Spleen (tissue), 11 donors: Measurements from ENCODE around the gene ARHGAP10. TPM values are rescaled to one million over a fixed set of nuclear protein-coding genes. Genes with fewer than 3 reads are reported as not detected.

Source experiments
- DNase-seq: peaks from one replicate; pipeline ENCODE4 v3.0.0-alpha.2; 2020
- H3K27ac ChIP-seq, 8 donors: fragments of 200-600 bp; sonication (generic) in 7 of 8; 1 replicate in 4 of 8; 2 replicates in 4 of 8; pipeline versions ENCODE4 v1.5.0 to v1.8.0; 2016 to 2021; ENCODE audit warnings: inconsistent platforms in 4 of 8, mild to moderate bottlenecking in 4 of 8, moderate library complexity in 1 of 8
- H3K27me3 ChIP-seq, 7 donors: fragments of 200-600 bp; sonication (generic) in 6 of 7; replicated peaks in 1 of 7; 1 replicate in 4 of 7; 2 replicates in 3 of 7; pipeline versions ENCODE4 v1.5.0 to v1.8.0; 2016 to 2021; ENCODE audit warnings: inconsistent platforms in 3 of 7, mild to moderate bottlenecking in 1 of 7
- H3K36me3 ChIP-seq, 6 donors: fragments of 200-600 bp; sonication (generic) in 5 of 6; 1 replicate in 4 of 6; 2 replicates in 2 of 6; pipeline versions ENCODE4 v1.5.0 to v1.8.0; 2016 to 2021; ENCODE audit warnings: inconsistent platforms in 2 of 6
- H3K4me1 ChIP-seq, 6 donors: fragments of 200-600 bp; sonication (generic) in 5 of 6; 1 replicate in 3 of 6; 2 replicates in 3 of 6; pipeline versions ENCODE4 v1.5.0 to v1.8.0; 2016 to 2021; ENCODE audit warnings: inconsistent platforms in 3 of 6
- H3K4me3 ChIP-seq, 8 donors: fragments of 200-600 bp; sonication (generic) in 7 of 8; 1 replicate in 4 of 8; 2 replicates in 4 of 8; pipeline versions ENCODE4 v1.5.0 to v1.8.0; 2016 to 2021; ENCODE audit warnings: inconsistent platforms in 4 of 8, mild to moderate bottlenecking in 4 of 8, moderate library complexity in 2 of 8
- H3K9me3 ChIP-seq, 8 donors: fragments of 200-600 bp; sonication (generic) in 7 of 8; 1 replicate in 4 of 8; 2 replicates in 4 of 8; pipeline versions ENCODE4 v1.5.0 to v1.8.0; 2016 to 2021; ENCODE audit warnings: inconsistent platforms in 4 of 8
- POLR2A ChIP-seq, 3 donors: fragments of 450-650 bp; IDR thresholded peaks; one replicate each; pipeline ENCODE4 v1.5.1; 2017; ENCODE audit warnings: antibody characterized with exemption in 3 of 3, mild to moderate bottlenecking in 1 of 3
- POLR2AphosphoS5 ChIP-seq, 3 donors: sonication (generic); formaldehyde crosslinking; IDR thresholded peaks; one replicate each; pipeline ENCODE4 v1.5.1; 2017; ENCODE audit warnings: antibody characterized with exemption in 3 of 3
- WGBS, 5 donors: extraction: QIAGEN DNeasy Blood & Tissue Kit in 3 of 5; methylation state at CpG; one replicate each; pipeline versions ENCODE4 v1.1.5 to v1.1.7; 2013 to 2018; 5-methylcytosine and 5-hydroxymethylcytosine counted together
- intact Hi-C: fragments of 100-400 bp; cut with DNase I; formaldehyde crosslinking; loops from one replicate; pipeline ENCODE4 v1.15.0; 2023; ENCODE audit warnings: low total_unique reads
- polyA plus RNA-seq, 3 donors: library from polyadenylated mRNA; stranded (reverse); fragments of 200-250 nt; gene quantifications; one replicate each; pipeline ENCODE4 v1.2.1, GENCODE V29; 2013
- total RNA-seq, 7 donors: library from RNA; depleted of rRNA in 3 of 7; stranded (reverse); fragments of >200 nt in 3 of 7; fragmentation: NEBNext Ultra II Directional in 4 of 7; extraction: Animal tissue kit (Norgen Biotek cat#: 25700) in 4 of 7; gene quantifications; one replicate each; pipeline versions ENCODE4 v1.1.0 to v1.2.1, GENCODE V29; 2016 to 2021
- TF ChIP-seq, protein P1 (sequence below), 11 experiments: fragments of 200-600 bp in 7 of 11; fragments of 450-650 bp in 4 of 11; sonication (generic) in 4 of 11; IDR thresholded peaks in 8 of 11; conservative IDR thresholded peaks in 3 of 11; 1 replicate in 7 of 11; 2 replicates in 4 of 11; pipeline versions ENCODE4 v1.4.0 to v1.8.0; 2016 to 2021; ENCODE audit warnings: antibody characterized with exemption in 11 of 11, inconsistent platforms in 4 of 11, mild to moderate bottlenecking in 1 of 11
- donor health status: healthy with polysubstance abuse.
- donor health status: DM: no; HTN: no; CAD: no; lungs with moderate emphysema.
- donor health status: DM: no; HTN: no; CAD: no.
- donor health status: Bipolar disorder and iron deficiency.
- donor health status: healthy.
- donor health status: DM: no; HTN: no; CAD: no.
- donor health status: DM: yes; HTN: yes; CAD: no.

The ARHGAP10 gene
- total and polyA plus RNA-seq, 10 donors, result 4.0 to 35.5 (median 13.3) TPM

DNA sequence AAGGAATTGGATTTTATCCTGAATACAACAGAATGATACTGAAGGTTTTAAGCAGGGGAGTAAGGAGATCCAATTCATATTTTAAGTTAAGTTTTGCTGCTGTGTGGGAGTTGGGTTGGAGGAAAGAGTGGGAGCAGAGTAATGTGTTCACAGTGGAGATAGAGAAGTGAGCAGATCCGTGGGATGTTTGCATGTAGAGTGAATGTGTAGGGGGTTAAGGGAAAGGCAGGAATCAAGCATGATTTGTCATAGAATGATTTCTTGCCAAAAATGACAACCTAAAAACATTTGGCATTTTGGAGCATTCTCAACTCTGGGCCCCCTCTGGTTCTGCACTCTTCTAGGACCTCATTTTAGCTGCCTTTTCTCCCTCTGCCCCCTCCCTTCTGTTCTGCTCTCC is 76.6 kb downstream of the ARHGAP10 start:
- Histone ChIP-seq H3K36me3 (no peaks in the 10 kb centered on the region), H3K27me3 (no peaks in the 10 kb centered on the region), H3K4me1 (peaks cover 0 to 15% (median 4%) of the 10 kb centered on the region in 6 donors), H3K9me3 (no peaks in the 10 kb centered on the region), H3K4me3 (no peak overlapping the region), H3K27ac (peak overlapping the region in 1 of 8 donors; percentile 14)
- no peak for DNase-seq
- TF ChIP-seq POLR2A (IDR thresholded peaks at IDR 0.05), result no peak
- TF ChIP-seq, protein P1, sequence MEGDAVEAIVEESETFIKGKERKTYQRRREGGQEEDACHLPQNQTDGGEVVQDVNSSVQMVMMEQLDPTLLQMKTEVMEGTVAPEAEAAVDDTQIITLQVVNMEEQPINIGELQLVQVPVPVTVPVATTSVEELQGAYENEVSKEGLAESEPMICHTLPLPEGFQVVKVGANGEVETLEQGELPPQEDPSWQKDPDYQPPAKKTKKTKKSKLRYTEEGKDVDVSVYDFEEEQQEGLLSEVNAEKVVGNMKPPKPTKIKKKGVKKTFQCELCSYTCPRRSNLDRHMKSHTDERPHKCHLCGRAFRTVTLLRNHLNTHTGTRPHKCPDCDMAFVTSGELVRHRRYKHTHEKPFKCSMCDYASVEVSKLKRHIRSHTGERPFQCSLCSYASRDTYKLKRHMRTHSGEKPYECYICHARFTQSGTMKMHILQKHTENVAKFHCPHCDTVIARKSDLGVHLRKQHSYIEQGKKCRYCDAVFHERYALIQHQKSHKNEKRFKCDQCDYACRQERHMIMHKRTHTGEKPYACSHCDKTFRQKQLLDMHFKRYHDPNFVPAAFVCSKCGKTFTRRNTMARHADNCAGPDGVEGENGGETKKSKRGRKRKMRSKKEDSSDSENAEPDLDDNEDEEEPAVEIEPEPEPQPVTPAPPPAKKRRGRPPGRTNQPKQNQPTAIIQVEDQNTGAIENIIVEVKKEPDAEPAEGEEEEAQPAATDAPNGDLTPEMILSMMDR (IDR thresholded peaks at IDR 0.05 in 8 of 11, conservative IDR thresholded peaks at IDR 0.05 in 3 of 11), result no peak
- no peak for TF ChIP-seq POLR2AphosphoS5 (IDR thresholded peaks at IDR 0.05)
- WGBS, 5 donors, result 37 to 62% (median 48%) methylated on average over 1 of the region's 1 CpG
- intact Hi-C loops, result no loop called here

DNA sequence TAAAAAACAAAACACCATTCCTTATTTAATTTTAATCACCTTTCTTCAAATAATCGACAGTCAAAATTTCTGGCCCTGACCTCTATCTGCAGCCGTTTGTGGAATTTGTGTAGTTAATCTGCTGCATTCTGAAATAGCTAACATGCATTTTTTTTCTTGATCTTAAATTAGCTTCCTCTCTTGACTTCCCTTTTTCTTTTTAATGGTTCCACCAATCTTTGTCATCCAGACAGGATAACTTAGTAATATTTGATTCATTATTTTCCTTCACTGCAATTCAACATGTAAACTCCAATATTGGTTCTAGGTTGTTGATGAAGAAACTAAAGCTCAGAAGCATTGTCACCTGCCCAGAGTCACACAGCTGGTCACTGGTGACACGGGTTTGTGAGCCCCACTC is 77.3 kb downstream of the ARHGAP10 start:
- 22 to 49% (median 30%) methylated on average over 3 of the region's 3 CpGs for WGBS, 5 donors
- no peak for DNase-seq
- no peaks in the 10 kb centered on the region for H3K36me3 ChIP-seq
- no peak overlapping the region for H3K27ac ChIP-seq
- TF ChIP-seq POLR2AphosphoS5 (IDR thresholded peaks at IDR 0.05) (no peak), POLR2A (IDR thresholded peaks at IDR 0.05) (no peak)
- TF ChIP-seq, protein P1 (IDR thresholded peaks at IDR 0.05 in 8 of 11, conservative IDR thresholded peaks at IDR 0.05 in 3 of 11), result no peak
- no peaks in the 10 kb centered on the region for H3K9me3 ChIP-seq
- no peaks in the 10 kb centered on the region for H3K27me3 ChIP-seq
- intact Hi-C loops, result no loop called here
- no peak overlapping the region for H3K4me3 ChIP-seq
- H3K4me1 ChIP-seq, result peaks cover 0 to 15% (median 4%) of the 10 kb centered on the region in 6 donors

DNA sequence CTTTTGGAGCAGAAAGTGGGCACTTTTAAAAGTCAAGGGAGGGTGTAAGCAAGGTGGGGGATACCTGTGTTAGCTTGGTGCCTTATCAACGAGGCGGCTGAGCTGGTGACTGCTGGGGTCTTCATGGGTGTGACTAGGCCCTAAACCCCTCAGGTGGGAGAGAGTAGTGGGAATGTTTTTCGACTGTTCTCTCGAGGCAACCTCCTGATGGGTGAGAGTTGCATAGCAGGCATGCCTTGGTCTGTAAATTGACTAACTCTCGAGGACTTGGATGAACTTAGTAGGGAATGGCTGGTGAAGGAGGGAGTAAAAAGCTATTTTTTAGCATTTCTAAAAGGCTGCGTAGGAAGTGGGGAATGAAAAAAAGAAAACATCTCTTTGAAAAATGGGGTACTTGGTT is 80.0 kb downstream of the ARHGAP10 start:
- no peak overlapping the region for H3K4me3 ChIP-seq
- intact Hi-C loops, result no loop called here
- DNase-seq, result no peak
- H3K4me1 ChIP-seq, result peaks cover 0 to 35% (median 4%) of the 10 kb centered on the region in 6 donors
- no peak for TF ChIP-seq POLR2AphosphoS5 (IDR thresholded peaks at IDR 0.05)
- TF ChIP-seq, protein P1 (IDR thresholded peaks at IDR 0.05 in 8 of 11, conservative IDR thresholded peaks at IDR 0.05 in 3 of 11), result no peak
- no peak for TF ChIP-seq POLR2A (IDR thresholded peaks at IDR 0.05)
- no peak overlapping the region for H3K27ac ChIP-seq
- H3K36me3 ChIP-seq, result no peaks in the 10 kb centered on the region
- H3K9me3 ChIP-seq, result no peaks in the 10 kb centered on the region
- WGBS, 5 donors, result 89 to 96% (median 94%) methylated on average over 6 of the region's 6 CpGs
- H3K27me3 ChIP-seq, result no peaks in the 10 kb centered on the region

DNA sequence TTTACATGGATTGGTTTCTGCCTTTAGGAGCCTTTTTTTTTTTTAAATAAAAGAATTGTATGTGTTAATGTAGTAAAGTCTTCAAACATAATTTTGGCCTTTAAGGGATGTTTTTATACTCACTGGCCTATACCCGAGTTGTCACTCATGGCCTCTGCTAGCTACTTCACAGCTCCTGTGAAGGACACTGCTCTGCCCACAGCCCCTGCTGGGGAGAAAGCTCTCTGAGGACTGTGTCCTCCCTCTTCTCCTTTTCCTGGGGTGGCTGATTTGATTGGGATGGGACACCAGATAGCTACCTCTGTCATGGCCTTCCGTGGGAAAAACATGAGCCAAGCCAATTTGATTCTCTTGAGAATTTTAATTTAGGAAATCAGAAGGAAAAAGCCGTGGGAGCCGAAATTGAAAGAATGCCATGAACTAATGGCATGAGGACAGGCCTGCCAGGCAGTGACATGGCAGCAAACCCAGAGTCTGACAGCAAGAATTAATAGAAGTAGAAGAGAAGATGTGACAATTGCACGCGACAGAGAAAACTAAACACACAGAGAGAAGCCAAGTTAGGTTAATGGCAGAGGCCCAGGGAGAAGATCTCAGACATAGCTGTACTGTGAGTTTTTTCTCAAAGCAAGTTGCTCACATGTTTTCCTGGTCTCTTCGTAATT is 81.4 kb downstream of the ARHGAP10 start:
- Histone ChIP-seq H3K4me1 (peaks cover 0 to 37% (median 4%) of the 10 kb centered on the region in 6 donors), H3K27ac (peak overlapping the region in 2 of 8 donors; percentile 7 to 29)
- no peak for TF ChIP-seq POLR2A (IDR thresholded peaks at IDR 0.05)

More for the DNA sequence above, 81.4 kb downstream of the ARHGAP10 start:
- intact Hi-C loops, result no loop called here
- no peaks in the 10 kb centered on the region for H3K27me3 ChIP-seq
- WGBS, 5 donors, result 78 to 91% (median 86%) methylated on average over 7 of the region's 7 CpGs
- H3K4me3 ChIP-seq, result no peak overlapping the region
- H3K36me3 ChIP-seq, result no peaks in the 10 kb centered on the region
- DNase-seq, result no peak
- H3K9me3 ChIP-seq, result no peaks in the 10 kb centered on the region
